Mammary epithelial cell (primary cell): ENCODE data around the gene DSP.

ENCODE experiments used
- CTCF ChIP-seq, 2 donors: IDR thresholded peaks in 1 of 2; conservative IDR thresholded peaks in 1 of 2; 2 replicates each; pipeline ENCODE4 v1.5.1; 2011 to 2012; ENCODE audit warnings: inconsistent platforms in 2 of 2, low read length in 2 of 2, mild to moderate bottlenecking in 2 of 2, control low read depth in 1 of 2, low read depth in 1 of 2; ENCODE audit not compliant: insufficient read depth in 1 of 2; ENCODE audit errors: extremely low read depth in 1 of 2
- EZH2 ChIP-seq: IDR thresholded peaks from 2 replicates; pipeline ENCODE4 v1.6.1; 2012; ENCODE audit warnings: low read length, inconsistent platforms, borderline replicate concordance

GRCh38 chr6:7588506-7588905, 47.0 kb downstream of the DSP start:
- TF ChIP-seq CTCF (conservative IDR thresholded peaks at IDR 0.05 in 1 of 2, IDR thresholded peaks at IDR 0.05 in 1 of 2; ENCODE audit: extremely low read depth in 1 of 2, insufficient read depth in 1 of 2, low read depth in 1 of 2, low read length in 2 of 2) (no peak), EZH2 (no peak)
